ENCODE results near the gene HIVEP3.

Gene HIVEP3

GRCh38 chr1:41888756-41889155 lies 30.0 kb downstream of the HIVEP3 start (continued):
- TF ChIP-seq ZBTB8A (tag by site-specific recombination; IDR thresholded peaks at IDR 0.05) (no peak), EGR2 (tag by site-specific recombination; IDR thresholded peaks at IDR 0.05; ENCODE audit: low read depth) (no peak), ZNF510 (tag by site-specific recombination; IDR thresholded peaks at IDR 0.05; ENCODE audit: insufficient replicate concordance) (no peak), ZNF791 (tag by site-specific recombination; IDR thresholded peaks at IDR 0.05) (0 out of 2 replicates have a peak, but pooled peaks have one; percentile 31), ZNF274 (IDR thresholded peaks at IDR 0.05; ENCODE audit: low read length) (no peak), ZNF274 (tag by site-specific recombination; IDR thresholded peaks at IDR 0.05; ENCODE audit: borderline replicate concordance) (0 out of 2 replicates have a peak, but pooled peaks have one; percentile 25), ZNF785 (tag by site-specific recombination; IDR thresholded peaks at IDR 0.05) (peak; percentile 44; the same call in 1 of the 2 replicates), ZNF501 (tag by site-specific recombination; IDR thresholded peaks at IDR 0.05) (no peak), RBAK (tag by site-specific recombination; IDR thresholded peaks at IDR 0.05) (0 out of 2 replicates have a peak, but pooled peaks have one; percentile 5), ZNF488 (tag by site-specific recombination; IDR thresholded peaks at IDR 0.05) (peak; percentile 48; the same call in 1 of the 2 replicates), ZNF211 (tag by site-specific recombination; IDR thresholded peaks at IDR 0.05; ENCODE audit: low read depth) (peak; percentile 97), REST (tag by site-specific recombination; IDR thresholded peaks at IDR 0.05) (no peak), TSHZ1 (tag by site-specific recombination; IDR thresholded peaks at IDR 0.05; ENCODE audit: borderline replicate concordance) (no peak), SALL2 (tag by site-specific recombination; IDR thresholded peaks at IDR 0.05; ENCODE audit: borderline replicate concordance) (no peak), ZNF157 (tag by site-specific recombination; IDR thresholded peaks at IDR 0.05) (0 out of 2 replicates have a peak, but pooled peaks have one; percentile 30), GLIS2 (tag by site-specific recombination; IDR thresholded peaks at IDR 0.05) (peak; percentile 37; the same call in 1 of the 2 replicates), ZNF18 (tag by site-specific recombination; IDR thresholded peaks at IDR 0.05) (0 out of 2 replicates have a peak, but pooled peaks have one; percentile 14), ZNF221 (tag by site-specific recombination; IDR thresholded peaks at IDR 0.05; ENCODE audit: borderline replicate concordance) (no peak), ZFP41 (tag by site-specific recombination; IDR thresholded peaks at IDR 0.05; ENCODE audit: borderline replicate concordance) (0 out of 2 replicates have a peak, but pooled peaks have one; percentile 11), ZNF571 (tag by site-specific recombination; IDR thresholded peaks at IDR 0.05) (0 out of 2 replicates have a peak, but pooled peaks have one; percentile 53), ZBTB21 (tag by site-specific recombination; IDR thresholded peaks at IDR 0.05) (no peak), YY2 (tag by site-specific recombination; IDR thresholded peaks at IDR 0.05) (no peak), ZNF140 (tag by site-specific recombination; IDR thresholded peaks at IDR 0.05) (no peak), ZNF174 (tag by site-specific recombination; IDR thresholded peaks at IDR 0.05) (no peak), ZNF670 (tag by site-specific recombination; IDR thresholded peaks at IDR 0.05; ENCODE audit: low read depth) (peak; percentile 24; the same call in 1 of the 2 replicates), KLF16 (tag by site-specific recombination; IDR thresholded peaks at IDR 0.05) (0 out of 2 replicates have a peak, but pooled peaks have one; percentile 19)

Measured in HEK293 (cell line).